GM21515 (cell line): ENCODE data around the gene SLAMF6.

Experiments
- ATAC-seq: cut with Tn5 transposase; IDR thresholded peaks from one replicate; pipeline ENCODE4 v1.9.1; 2021; ENCODE audit not compliant: unreplicated experiment

SLAMF6 gene

GRCh38 chr1:160472112-160472511 lies 50.9 kb downstream of the SLAMF6 start:
- no peak for ATAC-seq

DNA sequence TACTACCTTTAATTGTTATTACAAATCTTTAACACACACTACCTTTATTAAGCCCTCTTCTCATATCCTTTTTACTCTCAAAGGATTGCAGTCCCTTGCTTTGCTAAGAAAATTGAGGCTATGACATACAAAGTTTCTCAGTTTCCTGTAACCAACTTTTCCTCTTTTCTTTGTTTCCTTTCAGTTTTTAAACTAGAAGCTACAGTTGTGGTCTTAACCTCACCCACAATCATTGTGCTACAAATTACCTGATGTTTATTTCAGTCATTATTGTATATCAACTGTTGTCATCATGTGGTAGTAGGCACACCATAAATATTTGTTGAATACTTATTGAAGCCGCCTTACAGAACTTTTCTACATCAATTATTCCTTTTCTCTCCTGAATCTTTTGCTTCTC lies 51.8 kb downstream of the SLAMF6 start:
- no peak for ATAC-seq

DNA sequence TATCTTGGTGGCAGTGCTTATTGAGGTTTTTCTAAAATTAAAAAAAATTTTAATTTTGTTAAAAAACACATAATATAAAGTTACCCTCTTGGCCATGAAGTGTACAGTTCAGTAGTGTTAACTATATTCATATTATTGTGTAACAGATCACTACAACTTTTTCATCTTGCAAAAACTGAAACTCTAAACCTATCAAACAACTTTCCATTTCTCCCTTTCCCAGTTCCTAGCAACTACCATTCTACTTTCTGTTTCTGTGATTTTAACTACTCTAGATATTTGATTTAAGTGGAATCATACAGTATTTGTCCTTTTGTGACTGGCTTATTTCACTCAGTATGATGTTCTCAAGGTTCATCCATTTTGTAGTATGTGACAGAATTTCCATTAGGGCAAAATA lies 55.5 kb downstream of the SLAMF6 start:
- no peak for ATAC-seq

GRCh38 chr1:160466961-160467360 lies 56.1 kb downstream of the SLAMF6 start:
- ATAC-seq, result no peak

GRCh38 chr1:160465123-160465522 lies 57.9 kb downstream of the SLAMF6 start:
- ATAC-seq, result no peak

DNA sequence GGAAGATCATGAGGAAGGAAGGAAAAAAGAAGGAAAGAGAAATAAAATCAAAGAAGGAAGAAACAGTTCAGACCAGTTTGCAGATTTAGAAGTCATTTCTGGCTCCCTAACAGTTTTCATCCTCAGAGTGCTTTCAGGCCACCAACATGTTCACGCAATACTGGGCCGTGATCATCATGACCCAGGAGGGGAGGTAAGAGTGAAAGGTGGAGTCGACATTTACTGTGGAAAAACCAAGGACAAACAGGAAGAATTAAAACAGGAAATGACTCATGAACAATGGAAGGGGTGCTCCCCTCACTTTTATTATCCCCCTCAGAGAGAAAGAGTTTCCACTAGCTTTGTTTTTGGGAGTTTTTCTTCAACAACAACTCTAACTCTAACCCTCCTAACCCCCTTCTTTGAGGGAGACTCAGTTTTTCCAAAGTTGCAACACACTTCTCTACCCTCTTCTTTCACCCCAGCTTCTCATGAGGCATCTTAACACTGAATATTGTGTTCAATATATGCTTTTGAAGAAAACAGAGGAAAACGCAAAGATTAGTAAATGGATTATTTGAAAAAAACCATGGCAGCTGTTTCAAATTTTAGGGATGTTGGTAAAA lies 62.3 kb downstream of the SLAMF6 start:
- no peak for ATAC-seq

DNA sequence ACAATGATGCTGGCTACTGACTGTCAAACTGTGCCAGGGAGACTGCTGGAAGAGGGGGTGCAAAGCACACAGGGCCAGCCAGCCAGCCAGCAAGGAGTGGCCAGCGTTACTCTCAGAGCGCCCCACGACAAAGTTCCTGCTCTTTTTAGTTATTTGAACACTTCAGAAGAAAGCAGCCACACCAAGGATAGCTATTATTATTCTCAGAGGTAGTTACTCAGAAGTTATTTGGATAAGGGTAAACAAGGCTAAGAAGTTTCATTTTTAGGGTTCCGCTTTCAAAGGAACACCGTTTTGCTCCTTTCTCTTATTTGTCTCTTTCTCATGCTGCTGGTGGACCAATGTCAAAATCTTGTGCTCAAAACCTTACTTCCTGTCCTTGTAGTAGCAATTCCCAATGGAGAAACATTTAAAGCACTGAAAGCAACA lies 62.8 kb downstream of the SLAMF6 start:
- ATAC-seq, result no peak

DNA sequence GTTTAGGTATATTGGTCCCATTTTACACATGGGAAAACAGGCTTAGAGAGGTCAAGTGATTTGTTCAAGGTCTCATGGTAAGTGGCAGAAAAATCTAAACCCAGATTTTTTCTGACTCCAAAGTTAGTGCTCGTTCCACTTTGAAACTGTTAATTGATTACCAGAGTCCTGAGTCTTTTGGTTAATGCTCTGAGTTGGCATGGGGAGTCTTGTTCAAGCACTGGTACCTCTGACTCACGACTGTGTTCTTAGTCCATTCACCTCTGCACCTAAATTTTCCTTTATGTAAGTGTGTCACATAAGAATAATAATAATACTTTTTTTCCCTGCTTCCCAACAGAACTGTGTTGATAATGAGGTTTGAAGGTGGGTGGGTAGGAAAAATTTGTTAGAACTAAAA lies 63.4 kb downstream of the SLAMF6 start:
- ATAC-seq, result no peak

- ATAC-seq, result no peak
Measured at GRCh38 chr1:160459056-160459455, 64.0 kb downstream of the SLAMF6 start.

DNA sequence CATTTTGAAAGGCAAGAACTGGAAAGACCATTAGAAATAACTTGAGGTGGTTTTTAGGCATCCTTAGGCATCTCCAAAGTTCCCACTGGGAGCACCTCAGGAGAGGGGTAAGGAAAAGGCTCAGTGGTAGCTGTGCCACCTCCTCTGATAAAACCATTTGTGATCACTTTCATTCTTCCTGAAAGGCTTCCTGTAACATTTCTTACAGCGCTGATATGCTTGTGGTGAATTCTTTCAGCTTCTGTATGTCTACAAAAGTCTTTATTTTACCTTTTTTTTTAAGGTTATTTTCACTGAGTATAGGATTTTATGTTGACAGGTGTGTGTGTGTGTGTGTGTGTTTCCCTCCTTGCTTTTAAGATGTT lies 67.9 kb downstream of the SLAMF6 start:
- no peak for ATAC-seq

GRCh38 chr1:160454371-160455152 lies 68.5 kb downstream of the SLAMF6 start:
- no peak for ATAC-seq

GRCh38 chr1:160453443-160453842 lies 69.6 kb downstream of the SLAMF6 start:
- ATAC-seq, result no peak

- ATAC-seq, result no peak
Measured at GRCh38 chr1:160451859-160452232, 71.2 kb downstream of the SLAMF6 start.

DNA sequence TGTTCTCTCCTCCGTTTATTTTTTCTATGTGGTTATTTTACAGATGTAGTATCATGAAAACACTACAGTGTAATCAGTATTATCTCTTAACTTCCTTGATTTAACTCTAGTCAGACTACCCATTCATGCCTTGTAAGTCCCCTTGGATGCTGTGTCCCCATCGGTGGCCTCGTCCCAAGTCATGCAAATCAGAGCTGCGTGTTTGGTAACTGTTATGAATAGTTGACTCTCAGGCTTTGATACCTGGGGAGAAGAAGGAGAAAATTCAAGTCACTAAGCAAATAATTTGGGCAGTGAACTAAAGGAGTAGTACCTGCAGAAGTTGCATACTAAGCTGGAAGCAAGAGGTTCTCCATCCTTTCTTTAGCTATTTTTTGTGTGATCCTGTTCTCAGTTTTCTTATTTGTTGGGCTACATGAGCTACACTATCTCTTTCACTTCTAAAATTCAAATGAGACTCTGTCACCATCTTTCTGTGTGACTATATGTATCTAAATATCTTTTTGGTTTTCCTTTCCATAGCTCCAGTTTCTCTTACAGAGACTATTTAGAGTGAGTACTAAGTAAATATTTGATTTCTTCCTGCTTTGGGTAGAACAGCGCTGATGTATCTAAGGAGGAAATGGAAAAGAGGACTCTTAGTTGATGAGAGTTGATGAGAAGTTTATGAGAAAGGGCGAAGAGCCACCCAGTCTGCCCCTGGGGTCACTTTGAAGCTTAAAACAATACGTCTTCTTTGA lies 71.8 kb downstream of the SLAMF6 start:
- ATAC-seq, result peak; percentile 49

- ATAC-seq, result no peak
Measured at GRCh38 chr1:160449494-160449893, 73.6 kb downstream of the SLAMF6 start.

DNA sequence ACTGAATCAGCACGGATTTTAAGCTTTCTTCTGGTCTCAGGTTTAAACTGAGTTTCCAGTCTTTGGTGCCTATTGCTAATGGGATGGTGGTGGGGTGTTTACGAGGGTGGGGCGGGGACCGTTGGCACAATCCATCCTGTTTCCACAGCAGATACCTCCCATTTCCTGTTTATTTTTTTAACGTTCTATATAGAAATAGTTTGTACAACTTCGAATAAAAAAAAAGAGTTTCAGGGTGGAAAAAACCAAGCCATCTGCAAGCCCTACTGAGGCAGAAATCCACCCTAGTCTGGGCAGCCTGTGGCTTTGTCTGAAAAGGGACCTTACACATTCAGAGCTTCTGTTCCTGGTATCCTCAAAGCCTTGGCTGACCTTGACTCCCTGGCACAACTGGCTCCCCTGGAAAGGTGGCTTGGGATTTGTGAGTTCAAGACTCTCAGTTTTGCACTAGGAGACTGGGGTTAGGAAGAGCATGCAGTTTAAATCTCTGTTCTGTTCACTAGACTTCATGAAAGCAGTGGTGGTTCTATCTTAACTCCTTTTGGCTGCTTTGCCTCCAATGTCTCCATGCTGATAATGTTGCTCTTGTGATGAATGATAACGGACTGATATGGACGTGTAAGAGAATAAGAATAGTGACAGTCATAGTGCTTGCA lies 76.0 kb downstream of the SLAMF6 start:
- no peak for ATAC-seq

DNA sequence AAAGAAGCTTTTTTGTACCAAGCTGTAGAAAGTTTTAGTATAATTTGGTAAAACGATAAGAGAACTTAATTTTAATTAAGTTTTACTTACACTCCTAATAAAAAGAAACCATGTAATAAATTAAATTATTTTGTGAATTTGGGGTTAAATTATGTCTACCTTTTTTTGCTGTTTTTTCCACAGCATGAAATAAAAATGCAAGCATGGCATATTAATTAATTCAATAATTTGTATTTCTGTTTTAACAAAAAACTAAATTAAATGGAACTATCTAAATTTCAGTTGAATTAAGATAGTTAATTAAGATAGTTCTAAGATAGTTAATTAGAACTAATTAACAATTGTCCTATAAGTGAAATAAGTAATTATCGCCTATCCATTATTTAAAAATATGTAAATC lies 83.3 kb downstream of the SLAMF6 start:
- no peak for ATAC-seq

DNA sequence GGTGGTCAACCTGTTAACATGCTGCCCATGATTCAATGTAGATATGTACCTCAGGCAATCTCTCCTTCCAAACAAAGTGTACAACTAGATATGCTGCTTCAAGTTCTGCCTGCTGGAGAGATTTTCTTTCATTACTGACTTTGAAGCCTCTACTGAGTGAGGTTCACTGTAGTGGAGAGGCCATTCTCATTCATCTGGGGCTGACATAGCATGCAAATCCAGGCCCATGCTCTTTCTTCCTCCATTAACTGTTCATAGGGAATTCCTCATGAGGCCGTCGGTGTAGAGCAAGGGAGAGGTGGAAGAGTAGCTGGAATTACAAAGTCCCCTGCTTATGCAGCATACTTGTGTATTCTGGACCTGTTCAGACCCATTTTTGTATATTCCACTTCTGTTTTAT lies 84.1 kb downstream of the SLAMF6 start:
- ATAC-seq, result no peak

GRCh38 chr1:160438317-160438918 lies 84.6 kb downstream of the SLAMF6 start:
- peak; percentile 30 for ATAC-seq

GRCh38 chr1:160437432-160438316 lies 85.4 kb downstream of the SLAMF6 start:
- ATAC-seq, result peak; percentile 69
